Liver (tissue), 9 donors: ENCODE measurements around the gene ALDH1A1. TPM values are rescaled to one million over a fixed set of nuclear protein-coding genes. Genes with fewer than 3 reads are reported as not detected.

Experiments
- DNase-seq: peaks from one replicate; pipeline ENCODE4 v3.0.0-alpha.2; 2017; ENCODE audit warnings: low spot score
- H3K27ac ChIP-seq, 2 donors: one replicate each; pipeline ENCODE4 v1.7.0; 2013; ENCODE audit warnings: inconsistent platforms in 2 of 2, low read length in 2 of 2, control low read depth in 1 of 2, low read depth in 1 of 2, mild to moderate bottlenecking in 1 of 2
- H3K27me3 ChIP-seq, 4 donors: one replicate each; pipeline versions ENCODE4 v1.6.1 to v1.7.0; 2013; ENCODE audit warnings: low read length in 3 of 4, inconsistent platforms in 1 of 4, mild to moderate bottlenecking in 1 of 4, moderate library complexity in 1 of 4; ENCODE audit not compliant: control insufficient read depth in 4 of 4, insufficient read depth in 4 of 4
- H3K36me3 ChIP-seq, 4 donors: one replicate each; pipeline versions ENCODE4 v1.6.1 to v1.7.0; 2013; ENCODE audit warnings: low read length in 3 of 4, mild to moderate bottlenecking in 3 of 4, low read depth in 1 of 4, moderate library complexity in 1 of 4; ENCODE audit not compliant: control insufficient read depth in 4 of 4, insufficient read depth in 3 of 4
- H3K4me1 ChIP-seq, 4 donors: one replicate each; pipeline versions ENCODE4 v1.6.1 to v1.7.0; 2013; ENCODE audit warnings: low read length in 3 of 4, mild to moderate bottlenecking in 3 of 4, moderate library complexity in 1 of 4; ENCODE audit not compliant: control insufficient read depth in 4 of 4, insufficient read depth in 4 of 4
- H3K4me3 ChIP-seq, 3 donors: one replicate each; pipeline versions ENCODE4 v1.6.1 to v1.7.0; 2013; ENCODE audit warnings: low read length in 3 of 3, control low read depth in 1 of 3, low read depth in 1 of 3, mild to moderate bottlenecking in 1 of 3
- H3K9ac ChIP-seq, 2 donors: one replicate each; pipeline ENCODE4 v1.7.0; 2013; ENCODE audit warnings: low read length in 2 of 2, mild to moderate bottlenecking in 2 of 2, moderate library complexity in 2 of 2, control low read depth in 1 of 2, low read depth in 1 of 2
- H3K9me3 ChIP-seq, 4 donors: one replicate each; pipeline versions ENCODE4 v1.6.1 to v1.7.0; 2013; ENCODE audit warnings: low read length in 3 of 4; ENCODE audit not compliant: control insufficient read depth in 4 of 4
- EGR1 ChIP-seq, 2 donors: IDR thresholded peaks; 2 replicates each; pipeline ENCODE4 v1.6.1; 2016 to 2018; ENCODE audit warnings: antibody characterized with exemption in 2 of 2, low read depth in 2 of 2
- FOXA1 ChIP-seq: IDR thresholded peaks from 2 replicates; pipeline ENCODE4 v1.6.1; 2016; ENCODE audit warnings: antibody characterized with exemption
- FOXA2 ChIP-seq: IDR thresholded peaks from 2 replicates; pipeline ENCODE4 v1.6.1; 2016; ENCODE audit warnings: antibody characterized with exemption
- GABPA ChIP-seq, 2 donors: IDR thresholded peaks in 1 of 2; conservative IDR thresholded peaks in 1 of 2; 2 replicates each; pipeline ENCODE4 v1.6.1; 2016; ENCODE audit warnings: antibody characterized with exemption in 2 of 2, mild to moderate bottlenecking in 1 of 2, moderate library complexity in 1 of 2
- HNF4A ChIP-seq, 2 donors: conservative IDR thresholded peaks; 2 replicates each; pipeline ENCODE4 v1.6.1; 2016; ENCODE audit warnings: antibody characterized with exemption in 2 of 2, mild to moderate bottlenecking in 2 of 2
- HNF4G ChIP-seq: IDR thresholded peaks from 2 replicates; pipeline ENCODE4 v1.6.1; 2016; ENCODE audit warnings: antibody characterized with exemption
- JUND ChIP-seq, 2 donors: IDR thresholded peaks; 2 replicates each; pipeline ENCODE4 v1.6.1; 2016; ENCODE audit warnings: antibody characterized with exemption in 2 of 2
- MAX ChIP-seq: IDR thresholded peaks from 2 replicates; pipeline ENCODE4 v1.6.1; 2016; ENCODE audit warnings: antibody characterized with exemption
- NR2F2 ChIP-seq: IDR thresholded peaks from 2 replicates; pipeline ENCODE4 v1.6.1; 2016; ENCODE audit warnings: antibody characterized with exemption
- RAD21 ChIP-seq, 2 donors: IDR thresholded peaks; 2 replicates each; pipeline ENCODE4 v1.6.1; 2016; ENCODE audit warnings: antibody characterized with exemption in 2 of 2, mild to moderate bottlenecking in 2 of 2
- REST ChIP-seq: IDR thresholded peaks from 2 replicates; pipeline ENCODE4 v1.6.1; 2016; ENCODE audit warnings: antibody characterized with exemption, mild to moderate bottlenecking
- RXRA ChIP-seq, 2 donors: IDR thresholded peaks; 2 replicates each; pipeline ENCODE4 v1.6.1; 2017 to 2018; ENCODE audit warnings: antibody characterized with exemption in 2 of 2, mild to moderate bottlenecking in 1 of 2
- SP1 ChIP-seq: IDR thresholded peaks from 2 replicates; pipeline ENCODE4 v1.6.1; 2018; ENCODE audit warnings: antibody characterized with exemption, mild to moderate bottlenecking
- TAF1 ChIP-seq: conservative IDR thresholded peaks from 2 replicates; pipeline ENCODE4 v1.6.1; 2016; ENCODE audit warnings: antibody characterized with exemption, mild to moderate bottlenecking
- YY1 ChIP-seq: IDR thresholded peaks from 2 replicates; pipeline ENCODE4 v1.6.1; 2016; ENCODE audit warnings: antibody characterized with exemption, mild to moderate bottlenecking
- ZBTB33 ChIP-seq: IDR thresholded peaks from 2 replicates; pipeline ENCODE4 v1.6.1; 2016; ENCODE audit warnings: antibody characterized with exemption
- WGBS: extraction: QIAGEN DNeasy Blood & Tissue Kit; methylation state at CpG from one replicate; pipeline ENCODE4 v1.1.7; 2013; 5-methylcytosine and 5-hydroxymethylcytosine counted together
- polyA plus RNA-seq, 2 donors: library from polyadenylated mRNA; stranded (reverse) in 1 of 2; unstranded in 1 of 2; fragments of 200-250 nt in 1 of 2; fragments of >200 nt in 1 of 2; fragmentation: Nextera tagmentation in 1 of 2; extraction: Ambion mirVana in 1 of 2; gene quantifications; one replicate each; pipeline versions ENCODE4 v1.2.1 to v1.2.3, GENCODE V29; 2013 to 2015
- total RNA-seq, 2 donors: library from RNA; depleted of rRNA; stranded (reverse); fragments of >200 nt; gene quantifications; one replicate each; pipeline ENCODE4 v1.2.3, GENCODE V29; 2014
- TF ChIP-seq, protein P1 (sequence below): fragments of 150-350 bp; IDR thresholded peaks from 2 replicates; pipeline ENCODE4 v1.5.1; 2017; ENCODE audit warnings: improper control_type of control experiment, low read depth, low read length; ENCODE audit not compliant: missing input control
- donor health status: healthy.
- donor health status: healthy.
- donor health status: healthy.
- donor health status: healthy.
- donor health status: healthy.

The ALDH1A1 gene
- total and polyA plus RNA-seq, 4 donors, result 118 to 433 (median 193) TPM

- Histone ChIP-seq H3K27me3 (no peaks in the 10 kb centered on the region), H3K9me3 (no peaks in the 10 kb centered on the region), H3K27ac (peak overlapping the region; percentile 42 to 71), H3K9ac (no peak overlapping the region), H3K4me3 (no peak overlapping the region), H3K4me1 (peaks cover 3 to 25% (median 18%) of the 10 kb centered on the region in 4 donors), H3K36me3 (no peaks in the 10 kb centered on the region)
- DNase-seq, result no peak
- WGBS, result 34% methylated on average over 4 of the region's 4 CpGs
- peak; percentile 35 to 51 for TF ChIP-seq RAD21 (IDR thresholded peaks at IDR 0.05)
- peak; percentile 21 for TF ChIP-seq SP1
- TF ChIP-seq HNF4A (conservative IDR thresholded peaks at IDR 0.05), result peak in 1 of 2 donors; percentile 3
- no peak for TF ChIP-seq HNF4G
- TF ChIP-seq FOXA2, result no peak
Observed at GRCh38 chr9:72954431-72955125, 1.7 kb upstream of the ALDH1A1 start.

GRCh38 chr9:72952381-72952690, 517 bp downstream of the ALDH1A1 start:
- TF ChIP-seq GABPA (IDR thresholded peaks at IDR 0.05 in 1 of 2, conservative IDR thresholded peaks at IDR 0.05 in 1 of 2), result no peak
- TF ChIP-seq MAX, result no peak
- TF ChIP-seq FOXA2, result no peak
- TF ChIP-seq HNF4G, result no peak
- no peak for TF ChIP-seq RXRA (IDR thresholded peaks at IDR 0.05)
- TF ChIP-seq FOXA1, result no peak
- TF ChIP-seq, protein P1, sequence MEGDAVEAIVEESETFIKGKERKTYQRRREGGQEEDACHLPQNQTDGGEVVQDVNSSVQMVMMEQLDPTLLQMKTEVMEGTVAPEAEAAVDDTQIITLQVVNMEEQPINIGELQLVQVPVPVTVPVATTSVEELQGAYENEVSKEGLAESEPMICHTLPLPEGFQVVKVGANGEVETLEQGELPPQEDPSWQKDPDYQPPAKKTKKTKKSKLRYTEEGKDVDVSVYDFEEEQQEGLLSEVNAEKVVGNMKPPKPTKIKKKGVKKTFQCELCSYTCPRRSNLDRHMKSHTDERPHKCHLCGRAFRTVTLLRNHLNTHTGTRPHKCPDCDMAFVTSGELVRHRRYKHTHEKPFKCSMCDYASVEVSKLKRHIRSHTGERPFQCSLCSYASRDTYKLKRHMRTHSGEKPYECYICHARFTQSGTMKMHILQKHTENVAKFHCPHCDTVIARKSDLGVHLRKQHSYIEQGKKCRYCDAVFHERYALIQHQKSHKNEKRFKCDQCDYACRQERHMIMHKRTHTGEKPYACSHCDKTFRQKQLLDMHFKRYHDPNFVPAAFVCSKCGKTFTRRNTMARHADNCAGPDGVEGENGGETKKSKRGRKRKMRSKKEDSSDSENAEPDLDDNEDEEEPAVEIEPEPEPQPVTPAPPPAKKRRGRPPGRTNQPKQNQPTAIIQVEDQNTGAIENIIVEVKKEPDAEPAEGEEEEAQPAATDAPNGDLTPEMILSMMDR, result no peak
- no peak for TF ChIP-seq ZBTB33
- no peak for TF ChIP-seq SP1
- no peak for TF ChIP-seq JUND (IDR thresholded peaks at IDR 0.05)
- TF ChIP-seq EGR1 (IDR thresholded peaks at IDR 0.05; ENCODE audit: low read depth in 2 of 2), result no peak
- no peak for TF ChIP-seq TAF1
- no peak for TF ChIP-seq REST
- no peak for TF ChIP-seq NR2F2
- no peak for TF ChIP-seq YY1
- TF ChIP-seq HNF4A (conservative IDR thresholded peaks at IDR 0.05), result no peak
- Histone ChIP-seq H3K4me3 (peak overlapping the region; percentile 67 to 79 (median 77)), H3K9me3 (no peaks in the 10 kb centered on the region), H3K27me3 (no peaks in the 10 kb centered on the region), H3K36me3 (no peaks in the 10 kb centered on the region), H3K4me1 (peaks cover 3 to 45% (median 32%) of the 10 kb centered on the region in 4 donors), H3K9ac (peak overlapping the region; percentile 88 to 98), H3K27ac (peak overlapping the region; percentile 71 to 76)
- no peak for DNase-seq
- WGBS, result 3% methylated on average over 3 of the region's 3 CpGs
